ENCODE results near the gene FAHD2A. TPM values are rescaled to one million over a fixed set of nuclear protein-coding genes. Genes with fewer than 3 reads are reported as not detected.

Gene FAHD2A
- total RNA-seq, 1 donor from 2014 or later, result 32.4 TPM

DNA sequence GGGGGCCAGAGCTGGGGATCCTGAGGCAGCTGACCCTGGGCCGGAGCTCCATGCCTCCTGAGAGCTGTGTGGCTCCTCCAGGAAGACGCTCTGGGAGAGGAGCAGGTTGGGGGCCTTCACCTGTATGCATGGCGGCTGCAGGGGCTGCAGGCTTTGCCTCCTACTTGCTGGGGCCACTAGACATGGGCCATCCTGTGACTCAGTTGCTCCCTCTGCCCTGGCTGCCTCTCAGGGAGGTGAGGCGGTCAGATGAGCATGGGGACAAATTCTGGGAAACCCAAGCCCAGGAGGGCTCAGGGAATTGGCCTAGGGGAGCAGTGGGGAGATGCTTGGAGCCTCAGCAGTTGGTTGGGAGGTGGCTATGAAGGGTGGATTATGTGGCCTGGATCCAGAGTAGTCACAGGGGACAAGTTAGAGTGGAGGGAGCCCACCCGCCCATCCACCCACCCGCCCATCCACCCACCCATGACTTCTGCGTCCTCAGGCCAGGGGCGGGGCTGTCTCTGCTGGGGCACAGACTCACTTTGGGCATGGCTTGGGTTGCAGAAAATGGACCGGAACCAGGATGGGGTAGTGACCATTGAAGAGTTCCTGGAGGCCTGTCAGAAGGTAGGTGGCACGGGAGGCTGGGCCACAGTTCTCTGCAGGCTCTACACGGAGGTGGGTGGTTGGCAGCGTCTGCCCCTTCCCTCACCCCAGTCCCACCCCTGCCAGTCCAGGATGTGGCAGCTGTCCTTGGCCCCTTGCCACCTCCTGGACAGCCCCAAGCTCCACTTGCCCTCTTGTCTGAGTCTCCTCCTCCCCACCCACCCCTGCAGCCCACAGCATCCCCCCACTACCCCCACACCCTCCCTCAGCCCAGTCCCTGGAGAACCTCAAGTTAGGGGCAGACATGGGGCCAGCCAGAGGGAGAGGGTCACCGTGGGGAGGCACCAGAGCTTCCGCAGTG, 19.5 kb upstream of the FAHD2A start:
- peak; percentile 10 for DNase-seq
- Histone ChIP-seq H3K4me3 (no peak overlapping the region), H3K36me3 (no peaks in the 10 kb centered on the region), H3K4me1 (peaks cover 16% of the 10 kb centered on the region), H3K27me3 (ENCODE audit: low read depth) (peaks cover 1% of the 10 kb centered on the region), H3K9me3 (replicated peaks) (no peaks in the 10 kb centered on the region), H3K27ac (replicated peaks) (no peak overlapping the region)
- intact Hi-C loops (cut with micrococcal nuclease), result no loop called here
- TF ChIP-seq, protein P1, sequence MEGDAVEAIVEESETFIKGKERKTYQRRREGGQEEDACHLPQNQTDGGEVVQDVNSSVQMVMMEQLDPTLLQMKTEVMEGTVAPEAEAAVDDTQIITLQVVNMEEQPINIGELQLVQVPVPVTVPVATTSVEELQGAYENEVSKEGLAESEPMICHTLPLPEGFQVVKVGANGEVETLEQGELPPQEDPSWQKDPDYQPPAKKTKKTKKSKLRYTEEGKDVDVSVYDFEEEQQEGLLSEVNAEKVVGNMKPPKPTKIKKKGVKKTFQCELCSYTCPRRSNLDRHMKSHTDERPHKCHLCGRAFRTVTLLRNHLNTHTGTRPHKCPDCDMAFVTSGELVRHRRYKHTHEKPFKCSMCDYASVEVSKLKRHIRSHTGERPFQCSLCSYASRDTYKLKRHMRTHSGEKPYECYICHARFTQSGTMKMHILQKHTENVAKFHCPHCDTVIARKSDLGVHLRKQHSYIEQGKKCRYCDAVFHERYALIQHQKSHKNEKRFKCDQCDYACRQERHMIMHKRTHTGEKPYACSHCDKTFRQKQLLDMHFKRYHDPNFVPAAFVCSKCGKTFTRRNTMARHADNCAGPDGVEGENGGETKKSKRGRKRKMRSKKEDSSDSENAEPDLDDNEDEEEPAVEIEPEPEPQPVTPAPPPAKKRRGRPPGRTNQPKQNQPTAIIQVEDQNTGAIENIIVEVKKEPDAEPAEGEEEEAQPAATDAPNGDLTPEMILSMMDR (IDR thresholded peaks at IDR 0.05; ENCODE audit: borderline replicate concordance), result no peak

DNA sequence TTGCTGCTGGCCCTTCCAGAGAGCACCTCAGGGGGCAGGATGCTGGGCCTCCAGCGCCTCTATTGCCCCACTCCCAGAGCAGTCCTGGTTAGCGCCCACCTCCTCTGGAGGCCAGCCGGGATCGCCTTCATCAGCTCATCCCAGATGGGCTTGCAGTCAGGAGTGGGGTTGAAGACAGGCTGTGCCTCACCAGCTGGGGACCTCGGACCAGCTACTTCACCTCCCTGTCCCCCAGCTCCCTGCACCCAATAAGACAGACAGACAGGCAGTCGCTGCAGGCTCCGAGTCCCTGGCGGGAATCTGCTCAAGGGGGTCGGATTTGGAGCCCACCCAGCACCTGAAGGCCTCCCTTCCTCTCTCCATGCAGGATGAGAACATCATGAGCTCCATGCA, 18.9 kb upstream of the FAHD2A start:
- H3K4me1 ChIP-seq, result peaks cover 16% of the 10 kb centered on the region
- H3K27ac ChIP-seq (replicated peaks), result no peak overlapping the region
- DNase-seq, result peak; percentile 14
- H3K36me3 ChIP-seq, result no peaks in the 10 kb centered on the region
- TF ChIP-seq, protein P1 (IDR thresholded peaks at IDR 0.05; ENCODE audit: borderline replicate concordance), result no peak
- intact Hi-C loops (cut with micrococcal nuclease), result no loop called here
- no peak overlapping the region for H3K4me3 ChIP-seq
- H3K9me3 ChIP-seq (replicated peaks), result no peaks in the 10 kb centered on the region
- H3K27me3 ChIP-seq (ENCODE audit: low read depth), result peaks cover 7% of the 10 kb centered on the region

DNA sequence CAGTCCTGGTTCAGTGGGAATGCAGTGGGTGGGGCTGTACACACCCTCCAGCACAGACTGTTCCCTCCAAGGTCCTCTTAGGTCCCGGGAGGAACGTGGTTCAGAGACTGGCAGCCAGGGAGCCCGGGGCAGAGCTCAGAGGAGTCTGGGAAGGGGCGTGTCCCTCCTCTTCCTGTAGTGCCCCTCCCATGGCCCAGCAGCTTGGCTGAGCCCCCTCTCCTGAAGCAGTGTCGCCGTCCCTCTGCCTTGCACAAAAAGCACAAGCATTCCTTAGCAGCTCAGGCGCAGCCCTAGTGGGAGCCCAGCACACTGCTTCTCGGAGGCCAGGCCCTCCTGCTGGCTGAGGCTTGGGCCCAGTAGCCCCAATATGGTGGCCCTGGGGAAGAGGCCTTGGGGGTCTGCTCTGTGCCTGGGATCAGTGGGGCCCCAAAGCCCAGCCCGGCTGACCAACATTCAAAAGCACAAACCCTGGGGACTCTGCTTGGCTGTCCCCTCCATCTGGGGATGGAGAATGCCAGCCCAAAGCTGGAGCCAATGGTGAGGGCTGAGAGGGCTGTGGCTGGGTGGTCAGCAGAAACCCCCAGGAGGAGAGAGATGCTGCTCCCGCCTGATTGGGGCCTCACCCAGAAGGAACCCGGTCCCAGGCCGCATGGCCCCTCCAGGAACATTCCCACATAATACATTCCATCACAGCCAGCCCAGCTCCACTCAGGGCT, 17.5 kb upstream of the FAHD2A start:
- DNase-seq, result peak; percentile 43
- H3K4me3 ChIP-seq, result no peak overlapping the region
- H3K4me1 ChIP-seq, result peaks cover 25% of the 10 kb centered on the region
- H3K27me3 ChIP-seq (ENCODE audit: low read depth), result peaks cover 7% of the 10 kb centered on the region
- TF ChIP-seq, protein P1 (IDR thresholded peaks at IDR 0.05; ENCODE audit: borderline replicate concordance), result no peak
- intact Hi-C loops (cut with micrococcal nuclease), result no loop called here
- H3K36me3 ChIP-seq, result no peaks in the 10 kb centered on the region
- H3K27ac ChIP-seq (replicated peaks), result peak overlapping the region; percentile 42
- no peaks in the 10 kb centered on the region for H3K9me3 ChIP-seq (replicated peaks)

DNA sequence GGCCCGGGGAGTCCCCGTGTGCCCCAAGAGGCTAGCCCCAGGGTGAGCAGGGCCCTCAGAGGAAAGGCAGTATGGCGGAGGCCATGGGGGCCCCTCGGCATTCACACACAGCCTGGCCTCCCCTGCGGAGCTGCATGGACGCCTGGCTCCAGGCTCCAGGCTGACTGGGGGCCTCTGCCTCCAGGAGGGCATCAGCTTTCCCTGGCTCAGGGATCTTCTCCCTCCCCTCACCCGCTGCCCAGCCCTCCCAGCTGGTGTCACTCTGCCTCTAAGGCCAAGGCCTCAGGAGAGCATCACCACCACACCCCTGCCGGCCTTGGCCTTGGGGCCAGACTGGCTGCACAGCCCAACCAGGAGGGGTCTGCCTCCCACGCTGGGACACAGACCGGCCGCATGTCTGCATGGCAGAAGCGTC, 16.9 kb upstream of the FAHD2A start:
- H3K36me3 ChIP-seq, result no peaks in the 10 kb centered on the region
- peak overlapping the region; percentile 42 for H3K27ac ChIP-seq (replicated peaks)
- no peak for DNase-seq
- TF ChIP-seq, protein P1 (IDR thresholded peaks at IDR 0.05; ENCODE audit: borderline replicate concordance), result no peak
- no peaks in the 10 kb centered on the region for H3K9me3 ChIP-seq (replicated peaks)
- H3K4me1 ChIP-seq, result peaks cover 30% of the 10 kb centered on the region
- H3K27me3 ChIP-seq (ENCODE audit: low read depth), result peaks cover 7% of the 10 kb centered on the region
- intact Hi-C loops (cut with micrococcal nuclease), result no loop called here
- H3K4me3 ChIP-seq, result no peak overlapping the region

DNA sequence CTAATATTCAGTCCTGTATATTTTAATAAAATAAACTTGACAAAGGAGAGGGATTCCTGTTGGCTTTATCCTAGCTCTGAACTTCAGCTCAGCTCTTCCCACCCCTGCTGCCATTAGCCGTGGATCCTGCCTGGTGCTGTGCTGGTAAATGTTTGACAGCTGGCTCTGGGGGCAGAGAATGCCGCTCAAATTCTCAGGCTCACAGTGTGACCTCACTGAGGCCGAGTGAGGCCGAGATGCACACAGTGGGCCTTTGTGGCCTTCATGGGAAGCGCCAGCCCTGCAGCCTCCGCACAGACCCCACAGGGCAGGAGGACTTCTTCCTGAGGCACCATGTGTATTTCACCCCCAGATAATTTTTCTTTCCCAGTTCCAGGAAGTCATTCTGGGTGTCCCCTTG, 16.5 kb upstream of the FAHD2A start:
- H3K4me3 ChIP-seq, result no peak overlapping the region
- intact Hi-C loops (cut with micrococcal nuclease), result no loop called here
- peaks cover 7% of the 10 kb centered on the region for H3K27me3 ChIP-seq (ENCODE audit: low read depth)
- no peaks in the 10 kb centered on the region for H3K36me3 ChIP-seq
- no peak for DNase-seq
- H3K27ac ChIP-seq (replicated peaks), result no peak overlapping the region
- peaks cover 34% of the 10 kb centered on the region for H3K4me1 ChIP-seq
- no peaks in the 10 kb centered on the region for H3K9me3 ChIP-seq (replicated peaks)
- TF ChIP-seq, protein P1 (IDR thresholded peaks at IDR 0.05; ENCODE audit: borderline replicate concordance), result no peak
